HG03571 (cell line): ENCODE measurements around the gene PXDN.

Experiments used
- ATAC-seq: cut with Tn5 transposase; IDR thresholded peaks from one replicate; pipeline ENCODE4 v1.9.1; 2021; ENCODE audit not compliant: unreplicated experiment

Gene PXDN

GRCh38 chr2:1621041-1621440, 123.3 kb downstream of the PXDN start:
- ATAC-seq = no peak

GRCh38 chr2:1620081-1620480, 124.2 kb downstream of the PXDN start:
- no peak for ATAC-seq

- no peak for ATAC-seq
These were observed 124.8 kb downstream of the PXDN start for GRCh38 chr2:1619556-1619955.

GRCh38 chr2:1618974-1619373, 125.3 kb downstream of the PXDN start:
- ATAC-seq = no peak

- no peak for ATAC-seq
These were observed 125.9 kb downstream of the PXDN start for GRCh38 chr2:1618191-1618961.

- ATAC-seq = no peak
These were observed 126.8 kb downstream of the PXDN start for GRCh38 chr2:1617425-1618021.

GRCh38 chr2:1614564-1614963, 129.8 kb downstream of the PXDN start:
- ATAC-seq = no peak

GRCh38 chr2:1613731-1614354, 130.5 kb downstream of the PXDN start:
- no peak for ATAC-seq

GRCh38 chr2:1613078-1613445, 131.3 kb downstream of the PXDN start:
- ATAC-seq = no peak

- ATAC-seq = no peak
These were observed 131.8 kb downstream of the PXDN start for GRCh38 chr2:1612391-1613077.

GRCh38 chr2:1611886-1612285, 132.4 kb downstream of the PXDN start:
- ATAC-seq = no peak

GRCh38 chr2:1610096-1610485, 134.2 kb downstream of the PXDN start:
- ATAC-seq = no peak

- ATAC-seq = no peak
These were observed 134.7 kb downstream of the PXDN start for GRCh38 chr2:1609485-1610095.

GRCh38 chr2:1609040-1609439, 135.3 kb downstream of the PXDN start:
- ATAC-seq = no peak

GRCh38 chr2:1607971-1608688, 136.2 kb downstream of the PXDN start:
- no peak for ATAC-seq

- ATAC-seq = no peak
These were observed 136.9 kb downstream of the PXDN start for GRCh38 chr2:1607236-1607920.

GRCh38 chr2:1606421-1607235, 137.7 kb downstream of the PXDN start:
- ATAC-seq = no peak

GRCh38 chr2:1606046-1606400, 138.3 kb downstream of the PXDN start:
- no peak for ATAC-seq
